ENCODE measurements around the gene LLPH. TPM values are rescaled to one million over a fixed set of nuclear protein-coding genes. Genes with fewer than 3 reads are reported as not detected.

LLPH gene
- total and polyA plus RNA-seq, 2 donors from 2014 or later: 21.9 to 28.7 TPM

GRCh38 chr12:66083766-66084165 lies 46.8 kb downstream of the LLPH start:
- TF ChIP-seq CTCF (IDR thresholded peaks at IDR 0.05; ENCODE audit: borderline replicate concordance, extremely low read depth, insufficient read depth): no peak
- no peaks in the 10 kb centered on the region for H3K27me3 ChIP-seq (ENCODE audit: control insufficient read depth, insufficient read depth, low read length)
- FAIRE-seq: no peak

GRCh38 chr12:66082744-66083143 lies 47.8 kb downstream of the LLPH start:
- Histone ChIP-seq H3K4me1 (ENCODE audit: control insufficient read depth in 2 of 3, insufficient read depth in 2 of 3, low read depth in 1 of 3, low read length in 3 of 3) (no peaks in the 10 kb centered on the region), H3K27me3 (ENCODE audit: control insufficient read depth, insufficient read depth, low read length) (no peaks in the 10 kb centered on the region), H3K27ac (ENCODE audit: low read depth in 2 of 2, low read length in 2 of 2) (no peak overlapping the region), H3K9me3 (ENCODE audit: control insufficient read depth in 2 of 3, insufficient read depth in 1 of 3, low read length in 3 of 3) (no peaks in the 10 kb centered on the region), H3K9ac (ENCODE audit: low read length in 3 of 3) (no peak overlapping the region), H3K4me3 (ENCODE audit: low read length in 3 of 3) (no peak overlapping the region), H3K36me3 (ENCODE audit: control insufficient read depth in 2 of 3, insufficient read depth in 3 of 3, low read length in 3 of 3) (no peaks in the 10 kb centered on the region)
- intact Hi-C loops (cut with DNase I): no loop called here
- no peak for TF ChIP-seq CTCF (IDR thresholded peaks at IDR 0.05; ENCODE audit: borderline replicate concordance, extremely low read depth, insufficient read depth)
- DNase-seq (no peak), FAIRE-seq (no peak)

More at GRCh38 chr12:66083766-66084165, 46.8 kb downstream of the LLPH start:
- no peak overlapping the region for H3K9ac ChIP-seq (ENCODE audit: low read length in 3 of 3)
- H3K9me3 ChIP-seq (ENCODE audit: control insufficient read depth in 2 of 3, insufficient read depth in 1 of 3, low read length in 3 of 3): no peaks in the 10 kb centered on the region
- H3K27ac ChIP-seq (ENCODE audit: low read depth in 2 of 2, low read length in 2 of 2): no peak overlapping the region
- intact Hi-C loops (cut with DNase I): no loop called here
- H3K4me1 ChIP-seq (ENCODE audit: control insufficient read depth in 2 of 3, insufficient read depth in 2 of 3, low read depth in 1 of 3, low read length in 3 of 3): no peaks in the 10 kb centered on the region
- DNase-seq: no peak
- no peaks in the 10 kb centered on the region for H3K36me3 ChIP-seq (ENCODE audit: control insufficient read depth in 2 of 3, insufficient read depth in 3 of 3, low read length in 3 of 3)
- H3K4me3 ChIP-seq (ENCODE audit: low read length in 3 of 3): no peak overlapping the region

GRCh38 chr12:66080791-66081190 lies 49.8 kb downstream of the LLPH start:
- H3K36me3 ChIP-seq (ENCODE audit: control insufficient read depth in 2 of 3, insufficient read depth in 3 of 3, low read length in 3 of 3): no peaks in the 10 kb centered on the region
- no peaks in the 10 kb centered on the region for H3K4me1 ChIP-seq (ENCODE audit: control insufficient read depth in 2 of 3, insufficient read depth in 2 of 3, low read depth in 1 of 3, low read length in 3 of 3)
- H3K4me3 ChIP-seq (ENCODE audit: low read length in 3 of 3): no peak overlapping the region
- TF ChIP-seq CTCF (IDR thresholded peaks at IDR 0.05; ENCODE audit: borderline replicate concordance, extremely low read depth, insufficient read depth): no peak
- FAIRE-seq (no peak), DNase-seq (no peak)
- no peak overlapping the region for H3K9ac ChIP-seq (ENCODE audit: low read length in 3 of 3)
- H3K27ac ChIP-seq (ENCODE audit: low read depth in 2 of 2, low read length in 2 of 2): no peak overlapping the region
- no peaks in the 10 kb centered on the region for H3K9me3 ChIP-seq (ENCODE audit: control insufficient read depth in 2 of 3, insufficient read depth in 1 of 3, low read length in 3 of 3)
- H3K27me3 ChIP-seq (ENCODE audit: control insufficient read depth, insufficient read depth, low read length): no peaks in the 10 kb centered on the region
- intact Hi-C loops (cut with DNase I): no loop called here

DNA sequence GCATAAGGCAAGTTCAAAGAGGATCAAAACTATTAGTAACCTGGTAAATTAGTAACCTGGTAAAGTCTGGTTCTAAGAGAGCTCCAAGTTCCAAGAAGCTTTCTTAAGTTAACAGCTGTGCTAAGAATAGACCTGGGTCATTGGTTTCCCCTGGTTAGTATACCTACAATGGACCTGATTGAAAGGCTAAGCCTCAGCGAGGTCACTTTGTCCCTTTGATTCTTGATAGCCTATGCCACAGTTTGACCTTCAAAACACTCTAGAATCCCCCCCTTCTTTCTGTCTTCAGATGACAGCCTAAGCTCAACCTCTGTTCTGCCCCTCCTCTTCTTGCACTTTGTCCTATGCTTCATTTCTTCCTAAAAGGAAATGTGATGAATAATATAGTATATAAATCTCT lies 53.0 kb downstream of the LLPH start:
- H3K27me3 ChIP-seq (ENCODE audit: control insufficient read depth, insufficient read depth, low read length): no peaks in the 10 kb centered on the region
- intact Hi-C loops (cut with DNase I): no loop called here
- H3K36me3 ChIP-seq (ENCODE audit: control insufficient read depth in 2 of 3, insufficient read depth in 3 of 3, low read length in 3 of 3): no peaks in the 10 kb centered on the region
- no peaks in the 10 kb centered on the region for H3K4me1 ChIP-seq (ENCODE audit: control insufficient read depth in 2 of 3, insufficient read depth in 2 of 3, low read depth in 1 of 3, low read length in 3 of 3)
- no peak for TF ChIP-seq CTCF (IDR thresholded peaks at IDR 0.05; ENCODE audit: borderline replicate concordance, extremely low read depth, insufficient read depth)
- H3K27ac ChIP-seq (ENCODE audit: low read depth in 2 of 2, low read length in 2 of 2): no peak overlapping the region
- no peak overlapping the region for H3K9ac ChIP-seq (ENCODE audit: low read length in 3 of 3)
- H3K4me3 ChIP-seq (ENCODE audit: low read length in 3 of 3): no peak overlapping the region
- FAIRE-seq (no peak), DNase-seq (no peak)
- no peaks in the 10 kb centered on the region for H3K9me3 ChIP-seq (ENCODE audit: control insufficient read depth in 2 of 3, insufficient read depth in 1 of 3, low read length in 3 of 3)

Measured in kidney (tissue), 14 donors.